Stimulated activated memory B cell treated with anti-CD40 and anti-IgM and Interleukin-4, amounts not matched to agents 10 μg/mL and 1 μg/mL and 100 μg/mL, for 72 hours (primary cell): ENCODE measurements around the gene HIPK3.
"Not testable (repeated sequence)": the region's sequence is repeated elsewhere in the genome, so short reads cannot be mapped to it uniquely, and the experiment has no call there.

Source experiments
- ATAC-seq: fragments of 150-1000 bp; cut with Tn5 transposase; 2 replicates; pipeline ENCODE4 v1.10.0; 2021
- H3K27ac Mint-ChIP-seq: one replicate; pipeline ENCODE4 v1.8.0; 2022; ENCODE audit warnings: mild to moderate bottlenecking, mixed read lengths
- H3K27me3 Mint-ChIP-seq: one replicate; pipeline ENCODE4 v1.8.0; 2022; ENCODE audit warnings: mixed read lengths
- H3K36me3 Mint-ChIP-seq: one replicate; pipeline ENCODE4 v1.8.0; 2022; ENCODE audit warnings: mixed read lengths
- H3K4me1 Mint-ChIP-seq: one replicate; pipeline ENCODE4 v1.8.0; 2022; ENCODE audit warnings: mixed read lengths
- H3K4me3 Mint-ChIP-seq: one replicate; pipeline ENCODE4 v1.8.0; 2022; ENCODE audit warnings: mild to moderate bottlenecking, moderate library complexity, mixed read lengths
- H3K9me3 Mint-ChIP-seq: one replicate; pipeline ENCODE4 v1.8.0; 2022; ENCODE audit warnings: mixed read lengths

HIPK3 gene

DNA sequence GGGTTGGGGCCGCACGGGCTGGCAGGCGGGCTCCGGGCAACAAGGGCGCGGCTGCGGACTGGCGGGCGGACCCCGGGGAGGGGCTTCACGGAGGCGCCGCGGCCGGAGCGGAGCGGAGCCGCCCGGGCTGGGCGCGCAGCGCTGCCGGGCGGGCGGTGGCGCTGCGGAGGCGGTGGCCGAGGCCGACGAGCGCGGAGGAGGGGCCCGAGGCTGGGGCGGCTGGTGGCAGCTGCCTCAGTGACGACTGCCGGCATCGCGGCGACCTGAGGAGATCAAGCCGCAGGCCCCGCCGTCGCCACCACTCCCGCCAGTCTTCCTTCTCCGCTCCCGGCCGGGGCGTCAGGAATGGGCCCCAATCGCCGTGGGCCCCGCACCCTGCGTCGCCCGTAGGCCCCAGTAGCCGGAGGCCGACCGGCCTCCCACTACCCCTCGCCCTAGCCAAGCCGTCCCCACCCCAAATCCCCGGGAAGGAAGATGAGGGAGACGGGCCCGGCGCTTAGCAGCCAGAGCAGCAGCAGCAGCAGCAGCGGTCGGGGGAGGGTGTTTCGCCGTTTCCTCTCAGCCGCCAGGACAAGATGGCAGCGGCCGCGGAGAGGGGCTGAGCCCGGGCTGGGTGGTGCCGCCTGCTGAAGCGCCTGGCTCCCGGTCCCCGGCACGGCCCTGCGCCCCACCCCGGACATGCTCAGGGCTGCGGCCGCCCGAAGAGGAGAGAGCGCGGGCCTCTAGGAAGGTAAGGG is at the start of gene HIPK3:
TSS of gene HIPK3 (plus strand) at position 222 of the 737 bp plus-strand sequence.
- Mint-ChIP-seq H3K4me1 (peaks cover 40% of the 10 kb centered on the region), H3K4me3 (peak within 1 kb of the TSS; percentile 98), H3K9me3 (peaks cover 3% of the 10 kb centered on the region)

DNA sequence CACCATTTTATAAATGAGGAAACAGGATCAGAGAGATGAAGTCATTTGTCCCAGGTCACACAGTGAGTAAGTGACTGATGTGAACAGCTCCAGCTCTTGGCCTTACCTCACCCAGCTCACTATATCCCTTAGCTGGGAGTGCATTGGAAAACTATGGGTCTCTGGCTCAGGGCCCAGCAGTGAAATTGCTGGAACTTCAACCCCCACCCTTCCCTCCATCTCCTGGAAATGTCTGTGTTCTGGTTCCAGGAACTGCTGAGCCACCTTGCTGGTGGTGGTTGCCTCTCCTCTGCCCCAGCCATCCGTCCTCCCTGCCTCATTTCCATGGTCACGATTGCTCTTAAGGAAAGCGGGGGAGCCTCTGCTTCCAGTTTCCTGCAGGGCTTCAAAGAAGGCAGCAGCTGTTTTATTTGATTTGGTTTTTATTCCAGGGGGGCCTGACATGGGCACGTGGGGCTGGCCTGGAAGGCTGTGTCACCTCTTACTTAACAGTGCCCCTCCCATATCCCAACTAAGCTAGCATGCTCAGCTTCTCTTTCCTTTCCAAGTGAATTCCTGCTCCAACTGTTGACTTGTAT is 49.7 kb upstream of the HIPK3 start:
- no peak for ATAC-seq
- Mint-ChIP-seq H3K27ac (no peak overlapping the region), H3K4me1 (no peaks in the 10 kb centered on the region), H3K27me3 (no peaks in the 10 kb centered on the region), H3K4me3 (no peak overlapping the region), H3K36me3 (no peaks in the 10 kb centered on the region), H3K9me3 (peaks cover 4% of the 10 kb centered on the region)

More for the DNA sequence above, at the start of gene HIPK3:
- Mint-ChIP-seq H3K27ac (peak within 1 kb of the TSS; percentile 97), H3K27me3 (no peaks in the 10 kb centered on the region), H3K36me3 (peaks cover 5% of the 10 kb centered on the region)
- peak; percentile 92 for ATAC-seq

DNA sequence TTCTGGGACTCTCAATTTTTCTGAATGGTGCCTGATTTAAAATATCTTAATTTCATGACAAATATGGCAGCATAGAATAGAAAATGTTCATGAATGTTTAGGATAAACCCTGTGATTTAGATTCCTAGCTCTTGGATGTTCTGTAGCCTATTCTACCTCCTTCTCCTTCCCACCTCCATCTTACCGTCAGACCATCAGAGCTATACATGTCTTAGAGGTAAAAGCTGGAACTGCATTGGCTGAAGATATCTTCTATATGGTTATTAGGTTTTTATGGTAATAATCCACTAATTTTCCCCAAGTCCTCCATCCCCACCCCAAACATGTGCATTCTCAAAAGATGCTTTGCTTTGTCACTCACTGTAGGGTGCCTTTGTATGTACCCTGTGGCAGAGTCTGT is 49.0 kb upstream of the HIPK3 start:
- Mint-ChIP-seq H3K27me3 (no peaks in the 10 kb centered on the region), H3K27ac (no peak overlapping the region), H3K4me1 (no peaks in the 10 kb centered on the region), H3K4me3 (no peak overlapping the region), H3K36me3 (no peaks in the 10 kb centered on the region), H3K9me3 (peaks cover 4% of the 10 kb centered on the region)
- no peak for ATAC-seq

DNA sequence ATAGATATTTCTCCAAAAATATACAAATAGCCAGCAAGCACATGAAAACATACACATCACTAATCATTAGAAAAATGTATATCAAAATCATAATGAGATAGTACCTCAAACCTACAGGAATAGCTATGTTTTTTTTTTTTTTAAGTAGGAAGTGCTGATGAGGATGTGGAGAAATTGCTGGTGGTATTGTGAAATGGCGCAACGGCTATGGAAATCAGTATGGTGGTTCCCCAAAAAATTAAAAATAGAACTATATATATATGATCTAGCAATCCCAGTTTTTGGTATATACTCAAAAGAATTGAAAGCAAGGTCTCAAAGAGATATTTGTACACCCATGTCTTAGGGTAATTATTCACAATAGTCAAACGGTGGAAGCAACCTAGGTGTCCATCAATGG is 46.0 kb upstream of the HIPK3 start:
- Mint-ChIP-seq H3K27me3 (no peaks in the 10 kb centered on the region), H3K9me3 (peaks cover 4% of the 10 kb centered on the region), H3K4me3 (no peak overlapping the region), H3K27ac (no peak overlapping the region), H3K36me3 (no peaks in the 10 kb centered on the region), H3K4me1 (no peaks in the 10 kb centered on the region)
- ATAC-seq = no peak

DNA sequence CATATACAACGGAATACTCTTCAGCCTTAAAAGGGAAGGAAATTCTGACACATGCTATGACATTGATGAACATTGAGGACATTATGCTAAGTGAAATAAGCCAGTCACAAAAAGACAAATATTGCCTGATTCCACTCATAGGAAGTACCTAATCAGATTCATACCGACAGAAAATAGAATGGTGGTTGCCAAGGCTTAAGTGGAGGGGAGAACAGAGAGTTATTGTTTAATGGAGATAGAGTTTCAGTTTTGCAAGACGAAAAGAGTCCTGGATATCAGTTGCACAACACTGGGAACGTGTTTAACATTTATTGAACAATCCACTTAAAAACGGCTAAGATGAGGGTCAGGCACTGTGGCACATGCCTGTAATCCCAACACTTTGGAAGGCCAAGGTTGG is 45.6 kb upstream of the HIPK3 start:
- no peak for ATAC-seq
- Mint-ChIP-seq H3K27ac (no peak overlapping the region), H3K36me3 (no peaks in the 10 kb centered on the region), H3K4me3 (no peak overlapping the region), H3K9me3 (peaks cover 4% of the 10 kb centered on the region), H3K27me3 (no peaks in the 10 kb centered on the region), H3K4me1 (no peaks in the 10 kb centered on the region)

DNA sequence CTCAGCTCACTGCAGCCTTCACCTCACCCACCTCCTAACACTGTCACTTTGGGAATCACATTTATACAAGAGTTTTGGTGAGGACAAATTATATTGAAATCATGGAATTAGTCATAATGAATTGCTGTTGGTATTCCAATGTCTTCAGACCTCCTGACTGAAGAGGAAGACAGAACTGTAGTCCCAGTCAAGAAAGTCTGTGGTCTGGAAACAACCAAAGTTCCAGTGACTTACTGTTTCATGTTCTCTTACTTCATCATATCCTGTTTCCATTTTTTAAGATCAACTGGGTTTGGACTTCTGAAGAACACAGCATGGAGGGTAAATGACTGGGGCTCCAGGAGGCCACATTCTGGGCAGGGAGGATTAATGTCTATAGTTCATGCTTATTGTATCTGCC is 43.0 kb upstream of the HIPK3 start:
- Mint-ChIP-seq H3K36me3 (no peaks in the 10 kb centered on the region), H3K27me3 (no peaks in the 10 kb centered on the region), H3K4me1 (no peaks in the 10 kb centered on the region), H3K4me3 (no peak overlapping the region), H3K27ac (no peak overlapping the region), H3K9me3 (peaks cover 4% of the 10 kb centered on the region)
- no peak for ATAC-seq

DNA sequence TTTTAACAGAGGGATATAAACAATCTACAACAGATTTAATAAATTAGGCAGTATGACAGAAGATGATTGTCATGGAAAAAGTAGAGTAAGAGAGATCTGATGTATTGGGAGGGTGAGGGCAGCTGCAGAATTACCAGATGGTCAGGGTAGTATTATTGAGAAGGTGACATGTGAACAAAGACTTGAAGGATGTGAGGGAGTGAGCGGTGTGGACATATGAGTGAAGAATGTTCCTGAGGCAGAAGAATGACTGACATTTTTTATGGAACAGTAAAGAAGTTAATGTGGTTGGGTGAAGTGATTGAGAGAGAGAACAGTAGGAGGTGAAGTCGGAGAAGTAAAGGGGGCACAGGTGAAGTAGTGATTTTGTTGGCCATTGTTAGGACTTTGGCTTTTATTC is 42.4 kb upstream of the HIPK3 start:
- Mint-ChIP-seq H3K4me1 (no peaks in the 10 kb centered on the region), H3K27me3 (no peaks in the 10 kb centered on the region), H3K4me3 (no peak overlapping the region), H3K9me3 (peaks cover 4% of the 10 kb centered on the region), H3K36me3 (no peaks in the 10 kb centered on the region), H3K27ac (no peak overlapping the region)
- ATAC-seq = no peak

DNA sequence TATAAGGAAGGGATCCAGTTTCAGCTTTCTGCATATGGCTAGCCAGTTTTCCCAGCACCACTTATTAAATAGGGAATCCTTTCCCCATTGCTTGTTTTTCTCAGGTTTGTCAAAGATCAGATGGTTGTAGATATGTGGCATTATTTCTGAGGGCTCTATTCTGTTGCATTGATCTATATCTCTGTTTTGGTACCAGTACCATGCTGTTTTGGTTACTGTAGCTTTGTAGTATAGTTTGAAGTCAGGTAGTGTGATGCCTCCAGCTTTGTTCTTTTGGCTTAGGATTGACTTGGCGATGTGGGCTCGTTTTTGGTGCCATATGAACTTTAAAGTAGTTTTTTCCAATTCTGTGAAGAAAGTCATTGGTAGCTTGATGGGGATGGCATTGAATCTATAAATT is 40.5 kb upstream of the HIPK3 start:
- not testable (repeated sequence) for H3K36me3 Mint-ChIP-seq, H3K4me1 Mint-ChIP-seq, H3K27ac Mint-ChIP-seq, H3K4me3 Mint-ChIP-seq, ATAC-seq, H3K27me3 Mint-ChIP-seq, H3K9me3 Mint-ChIP-seq

DNA sequence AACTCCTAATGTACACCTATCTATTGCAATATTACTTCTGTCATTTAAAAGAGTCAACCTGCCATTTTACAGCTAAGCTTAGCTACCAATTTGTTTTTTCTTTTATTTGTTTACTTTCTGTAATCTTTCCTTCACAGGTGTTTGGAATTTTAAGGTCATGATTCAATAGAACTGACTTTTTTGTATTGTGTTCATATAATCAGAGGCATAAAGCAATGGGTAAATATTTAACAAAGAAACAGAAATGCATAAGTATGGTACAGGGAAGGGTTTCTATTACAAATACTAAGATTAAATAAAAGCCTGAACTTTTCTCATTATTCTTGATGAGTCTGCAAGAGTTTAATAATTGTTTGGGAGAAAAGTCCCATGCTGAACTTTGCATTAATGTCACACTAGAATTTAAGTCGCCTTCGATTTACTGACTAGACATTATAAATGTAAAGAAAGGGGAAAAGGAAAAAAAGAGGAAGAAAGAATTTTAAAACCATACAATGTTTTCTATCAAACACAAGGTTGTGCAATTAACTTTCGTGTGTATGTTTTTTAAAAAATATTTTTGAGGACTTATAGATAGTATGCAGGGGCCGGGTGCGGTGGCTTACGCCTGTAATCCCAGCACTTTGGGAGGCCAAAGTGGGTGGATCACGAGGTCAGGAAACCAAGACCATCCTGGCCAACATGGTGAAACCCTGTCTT is 35.0 kb upstream of the HIPK3 start:
- Mint-ChIP-seq H3K4me3 (no peak overlapping the region), H3K27ac (no peak overlapping the region), H3K4me1 (no peaks in the 10 kb centered on the region)

DNA sequence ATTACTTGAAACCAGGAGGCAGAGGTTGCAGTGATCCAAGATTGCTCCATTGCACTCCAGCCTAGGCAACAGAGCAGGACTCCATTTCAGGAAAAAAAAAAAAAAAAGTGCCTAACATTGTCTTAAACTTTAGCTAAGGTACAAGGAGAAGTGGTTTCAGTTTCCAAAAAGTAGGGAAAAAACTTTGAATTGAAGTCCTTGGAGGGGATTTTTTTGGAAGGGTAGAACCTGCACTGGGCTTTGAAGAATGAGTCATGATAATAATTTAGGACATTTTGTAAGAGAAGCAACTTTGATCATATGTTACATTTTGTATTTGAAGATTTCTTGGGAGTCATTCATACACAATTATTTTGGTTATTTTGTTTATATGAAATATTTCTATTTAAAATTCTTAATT is 31.8 kb upstream of the HIPK3 start:
- no peak overlapping the region for H3K27ac Mint-ChIP-seq
- no peak for ATAC-seq
- peaks cover 8% of the 10 kb centered on the region for H3K27me3 Mint-ChIP-seq
- H3K4me3 Mint-ChIP-seq = no peak overlapping the region
- no peaks in the 10 kb centered on the region for H3K36me3 Mint-ChIP-seq
- no peaks in the 10 kb centered on the region for H3K4me1 Mint-ChIP-seq
- peaks cover 3% of the 10 kb centered on the region for H3K9me3 Mint-ChIP-seq

More for the DNA sequence above, 35.0 kb upstream of the HIPK3 start:
- no peak for ATAC-seq
- Mint-ChIP-seq H3K9me3 (peaks cover under 1% of the 10 kb centered on the region), H3K36me3 (no peaks in the 10 kb centered on the region), H3K27me3 (peaks cover 8% of the 10 kb centered on the region)

DNA sequence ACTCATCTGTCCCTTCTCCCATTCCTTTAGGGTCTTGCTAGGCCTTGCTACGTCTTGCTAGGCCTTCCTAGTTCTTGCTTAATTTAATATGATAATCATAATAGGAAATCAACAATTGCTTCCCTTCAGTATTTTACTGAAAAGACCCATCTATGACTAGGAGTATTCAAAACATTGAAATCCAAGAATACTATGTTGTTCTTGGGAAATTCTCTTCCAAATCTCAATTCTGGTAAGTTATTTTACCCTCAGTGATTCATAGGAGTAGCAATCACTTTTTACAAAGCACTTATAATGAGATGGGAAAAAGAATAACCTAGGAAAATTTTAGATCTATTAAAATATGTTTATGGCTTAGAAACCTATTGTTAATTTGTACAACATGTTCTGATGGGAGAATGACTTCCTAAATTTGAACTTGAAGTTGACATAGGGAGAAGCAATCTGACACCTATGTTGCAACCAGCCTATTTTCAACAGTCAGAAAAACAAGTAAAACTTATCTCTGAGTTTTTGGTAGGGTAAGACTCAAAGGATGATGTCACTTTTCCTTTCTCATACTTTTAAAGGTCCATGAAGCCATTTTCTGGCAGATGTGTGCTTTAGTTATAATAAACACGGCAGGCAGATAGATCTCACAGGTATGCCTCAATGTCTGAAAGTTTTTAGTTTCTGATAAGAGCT is 29.5 kb upstream of the HIPK3 start:
- Mint-ChIP-seq H3K27ac (no peak overlapping the region), H3K27me3 (no peaks in the 10 kb centered on the region), H3K4me1 (no peaks in the 10 kb centered on the region), H3K4me3 (no peak overlapping the region), H3K9me3 (peaks cover 3% of the 10 kb centered on the region), H3K36me3 (no peaks in the 10 kb centered on the region)
- ATAC-seq = no peak

DNA sequence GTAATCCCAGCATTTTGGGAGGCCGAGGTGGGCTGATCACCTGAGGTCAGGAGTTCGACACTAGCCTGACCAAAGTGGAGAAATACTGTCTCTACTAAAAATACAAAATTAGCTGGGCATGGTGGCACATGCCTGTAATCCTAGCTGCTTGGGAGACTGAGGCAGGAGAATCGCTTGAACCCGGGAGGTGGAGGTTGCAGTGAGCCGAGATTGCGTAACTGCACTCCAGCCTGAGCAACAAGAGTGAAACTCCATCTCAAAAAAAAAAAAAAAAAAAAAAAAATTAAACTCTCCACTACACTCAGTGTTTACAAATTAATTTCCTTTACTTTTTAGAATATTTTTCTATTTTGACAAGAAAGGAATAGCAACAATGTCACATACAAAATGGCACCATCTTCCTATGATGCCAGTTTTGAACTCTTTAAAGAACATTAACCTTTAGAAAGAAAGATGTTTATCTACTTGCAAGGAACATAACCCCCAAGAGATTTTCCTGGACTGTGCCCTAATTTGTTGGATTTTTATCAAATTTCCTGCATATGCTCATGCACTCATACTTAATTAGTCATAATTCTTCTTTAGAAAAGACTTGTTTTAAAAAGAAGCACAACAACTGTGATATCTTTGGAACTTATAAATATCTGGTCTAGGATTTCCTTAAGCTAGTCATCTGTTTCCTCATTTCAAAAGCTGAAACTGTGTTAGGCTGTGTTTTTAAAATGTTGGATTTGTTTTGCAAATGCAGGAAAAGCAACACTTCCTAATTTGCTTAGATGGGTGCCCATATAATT is 22.6 kb upstream of the HIPK3 start:
- no peaks in the 10 kb centered on the region for H3K4me1 Mint-ChIP-seq
- no peaks in the 10 kb centered on the region for H3K36me3 Mint-ChIP-seq
- ATAC-seq = no peak
- no peaks in the 10 kb centered on the region for H3K27me3 Mint-ChIP-seq
- no peak overlapping the region for H3K27ac Mint-ChIP-seq
- no peak overlapping the region for H3K4me3 Mint-ChIP-seq
- H3K9me3 Mint-ChIP-seq = no peaks in the 10 kb centered on the region

DNA sequence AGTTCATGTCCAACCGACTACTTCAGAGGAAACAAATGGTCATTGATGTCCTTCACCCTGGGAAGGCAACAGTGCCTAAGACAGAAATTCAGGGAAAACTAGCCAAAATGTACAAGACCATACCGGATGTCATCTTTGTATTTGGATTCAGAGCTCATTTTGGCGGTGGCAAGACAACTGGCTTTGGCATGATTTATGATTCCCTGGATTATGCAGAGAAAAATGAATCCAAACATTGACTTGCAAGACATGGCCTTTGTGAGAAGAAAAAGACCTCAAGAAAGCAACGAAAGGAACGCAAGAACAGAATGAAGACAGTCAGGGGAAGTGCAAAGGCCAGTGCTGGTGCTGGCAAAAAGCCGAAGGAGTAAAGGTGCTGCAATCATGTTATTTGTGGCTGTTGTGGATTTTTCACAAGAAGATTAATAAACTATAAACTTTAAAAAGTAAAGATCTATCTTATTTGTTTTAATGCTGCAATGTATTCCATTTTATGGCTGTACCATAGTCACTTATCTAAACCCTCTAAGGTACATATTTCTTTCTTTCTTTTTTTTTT is 20.1 kb upstream of the HIPK3 start:
- no peak for ATAC-seq
- no peak overlapping the region for H3K4me3 Mint-ChIP-seq
- no peak overlapping the region for H3K27ac Mint-ChIP-seq
- no peaks in the 10 kb centered on the region for H3K36me3 Mint-ChIP-seq
- H3K4me1 Mint-ChIP-seq = no peaks in the 10 kb centered on the region
- H3K27me3 Mint-ChIP-seq = no peaks in the 10 kb centered on the region
- no peaks in the 10 kb centered on the region for H3K9me3 Mint-ChIP-seq

DNA sequence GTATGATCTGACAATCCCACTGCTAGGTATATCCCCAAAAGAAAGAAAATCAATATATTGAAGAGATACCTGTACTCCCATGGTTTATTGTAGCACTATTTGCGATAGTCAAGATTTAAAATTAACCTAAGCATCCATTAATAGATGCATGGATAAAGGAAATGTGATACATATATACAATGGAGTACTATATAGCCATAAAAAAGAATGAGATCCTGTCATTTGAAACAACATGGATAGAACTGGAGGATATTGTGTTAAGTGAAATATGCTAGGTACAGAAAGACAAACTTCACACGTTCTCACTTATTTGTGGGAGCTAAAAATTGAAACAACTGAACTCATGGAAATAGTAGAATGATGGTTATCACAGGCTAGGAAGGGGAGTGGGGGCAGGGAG is 14.6 kb upstream of the HIPK3 start:
- Mint-ChIP-seq H3K9me3 (peaks cover 3% of the 10 kb centered on the region), H3K4me1 (no peaks in the 10 kb centered on the region), H3K27ac (no peak overlapping the region), H3K36me3 (no peaks in the 10 kb centered on the region), H3K4me3 (no peak overlapping the region), H3K27me3 (peaks cover 12% of the 10 kb centered on the region)
- ATAC-seq = no peak

DNA sequence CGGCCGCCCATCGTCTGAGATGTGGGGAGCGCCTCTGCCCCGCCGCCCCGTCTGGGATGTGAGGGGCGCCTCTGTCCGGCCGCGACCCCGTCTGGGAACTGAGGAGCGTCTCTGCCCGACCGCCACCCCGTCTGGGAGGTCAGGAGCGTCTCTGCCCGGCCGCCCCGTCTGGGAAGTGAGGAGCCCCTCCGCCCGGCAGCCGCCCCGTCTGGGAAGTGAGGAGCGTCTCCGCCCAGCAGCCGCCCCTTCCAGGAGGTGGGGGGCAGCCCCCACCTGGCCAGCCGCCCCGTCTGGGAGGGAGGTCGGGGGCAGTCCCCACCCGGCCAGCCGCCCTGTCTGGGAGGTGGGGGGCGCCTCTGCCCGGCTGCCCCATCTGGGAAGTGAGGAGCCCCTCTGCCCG is 13.5 kb upstream of the HIPK3 start:
- not testable (repeated sequence) for H3K27ac Mint-ChIP-seq, ATAC-seq

More for the DNA sequence above, 13.5 kb upstream of the HIPK3 start:
- not testable (repeated sequence) for H3K4me3 Mint-ChIP-seq, H3K4me1 Mint-ChIP-seq, H3K9me3 Mint-ChIP-seq, H3K36me3 Mint-ChIP-seq
- H3K27me3 Mint-ChIP-seq = peaks cover 20% of the 10 kb centered on the region
